Endothelial cell (in vitro differentiated cells): ENCODE data around the gene PNKD. TPM values are rescaled to one million over a fixed set of nuclear protein-coding genes. Genes with fewer than 3 reads are reported as not detected.
"Not testable (repeated sequence)": the region's sequence is repeated elsewhere in the genome, so short reads cannot be mapped to it uniquely, and the experiment has no call there.

Experiments used
- DNase-seq: peaks from one replicate; pipeline ENCODE4 v3.0.0; 2021; ENCODE audit warnings: low spot score
- H3K27ac Mint-ChIP-seq: one replicate; pipeline ENCODE4 v1.8.0; 2021; ENCODE audit warnings: mixed read lengths, inconsistent platforms; ENCODE audit not compliant: unreplicated experiment
- H3K27me3 Mint-ChIP-seq: one replicate; pipeline ENCODE4 v1.8.0; 2021; ENCODE audit warnings: mild to moderate bottlenecking, moderate library complexity, mixed read lengths, inconsistent platforms; ENCODE audit not compliant: unreplicated experiment
- H3K36me3 Mint-ChIP-seq: one replicate; pipeline ENCODE4 v1.8.0; 2021; ENCODE audit warnings: mild to moderate bottlenecking, low read depth, mixed read lengths, inconsistent platforms; ENCODE audit not compliant: unreplicated experiment
- H3K4me1 Mint-ChIP-seq: one replicate; pipeline ENCODE4 v1.8.0; 2021; ENCODE audit warnings: mild to moderate bottlenecking, mixed read lengths, inconsistent platforms; ENCODE audit not compliant: unreplicated experiment
- H3K4me3 Mint-ChIP-seq: one replicate; pipeline ENCODE4 v1.8.0; 2021; ENCODE audit warnings: mild to moderate bottlenecking, mixed read lengths, inconsistent platforms; ENCODE audit not compliant: unreplicated experiment
- H3K9me3 Mint-ChIP-seq: one replicate; pipeline ENCODE4 v1.8.0; 2021; ENCODE audit warnings: mixed read lengths, inconsistent platforms; ENCODE audit not compliant: unreplicated experiment
- total RNA-seq: library from RNA; stranded (reverse); fragmentation: NEBNext Ultra II Directional; extraction: Animal tissue kit (Norgen Biotek cat#: 25700); gene quantifications from one replicate; pipeline ENCODE4 v1.2.1, GENCODE V29; 2021; ENCODE audit not compliant: unreplicated experiment
- TF ChIP-seq, protein P1 (sequence below): fragments of 200-600 bp; sonication (generic); IDR thresholded peaks from one replicate; pipeline ENCODE4 v1.5.0; 2021; ENCODE audit warnings: antibody characterized with exemption; ENCODE audit not compliant: unreplicated experiment

The PNKD gene
- total RNA-seq, 1 donor from 2014 or later, result 31.7 TPM

DNA sequence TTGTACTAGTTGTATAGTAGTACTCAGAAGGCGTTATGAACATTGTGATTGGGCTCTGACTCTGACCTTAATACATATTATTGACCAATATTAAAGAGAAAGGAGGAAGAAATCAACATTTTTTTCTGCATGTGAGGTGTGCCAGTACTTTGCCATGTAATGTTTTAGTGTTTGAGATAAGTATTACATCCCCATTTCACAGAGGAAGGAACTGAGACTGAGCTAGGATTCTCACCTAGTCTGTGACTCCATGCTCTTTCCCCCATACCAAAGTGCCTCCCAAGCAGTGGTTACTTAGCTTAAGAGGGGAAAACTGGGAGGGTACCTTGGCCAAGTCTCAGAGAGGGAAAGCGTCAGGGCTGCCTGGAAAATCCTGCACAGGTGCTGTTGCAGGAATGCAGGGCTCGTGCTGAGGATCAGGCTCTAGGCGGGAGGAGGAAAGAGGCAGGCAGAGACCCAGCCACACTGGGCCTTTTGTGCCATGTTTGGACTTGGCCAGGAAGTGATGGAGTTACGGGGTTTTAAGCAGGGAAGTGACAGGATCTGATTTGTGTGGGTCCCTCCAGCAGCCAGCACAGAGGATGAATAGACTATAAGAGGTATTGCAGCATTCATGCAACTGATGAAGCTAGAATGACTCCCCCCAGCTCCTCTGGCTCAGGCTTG, 1.7 kb downstream of the PNKD start:
- Mint-ChIP-seq H3K9me3 (no peaks in the 10 kb centered on the region), H3K27me3 (peaks cover 17% of the 10 kb centered on the region), H3K4me1 (peaks cover 27% of the 10 kb centered on the region), H3K36me3 (peaks cover 41% of the 10 kb centered on the region), H3K27ac (no peak overlapping the region), H3K4me3 (peak overlapping the region; percentile 90)
- no peak for DNase-seq
- TF ChIP-seq, protein P1, sequence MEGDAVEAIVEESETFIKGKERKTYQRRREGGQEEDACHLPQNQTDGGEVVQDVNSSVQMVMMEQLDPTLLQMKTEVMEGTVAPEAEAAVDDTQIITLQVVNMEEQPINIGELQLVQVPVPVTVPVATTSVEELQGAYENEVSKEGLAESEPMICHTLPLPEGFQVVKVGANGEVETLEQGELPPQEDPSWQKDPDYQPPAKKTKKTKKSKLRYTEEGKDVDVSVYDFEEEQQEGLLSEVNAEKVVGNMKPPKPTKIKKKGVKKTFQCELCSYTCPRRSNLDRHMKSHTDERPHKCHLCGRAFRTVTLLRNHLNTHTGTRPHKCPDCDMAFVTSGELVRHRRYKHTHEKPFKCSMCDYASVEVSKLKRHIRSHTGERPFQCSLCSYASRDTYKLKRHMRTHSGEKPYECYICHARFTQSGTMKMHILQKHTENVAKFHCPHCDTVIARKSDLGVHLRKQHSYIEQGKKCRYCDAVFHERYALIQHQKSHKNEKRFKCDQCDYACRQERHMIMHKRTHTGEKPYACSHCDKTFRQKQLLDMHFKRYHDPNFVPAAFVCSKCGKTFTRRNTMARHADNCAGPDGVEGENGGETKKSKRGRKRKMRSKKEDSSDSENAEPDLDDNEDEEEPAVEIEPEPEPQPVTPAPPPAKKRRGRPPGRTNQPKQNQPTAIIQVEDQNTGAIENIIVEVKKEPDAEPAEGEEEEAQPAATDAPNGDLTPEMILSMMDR, result no peak

DNA sequence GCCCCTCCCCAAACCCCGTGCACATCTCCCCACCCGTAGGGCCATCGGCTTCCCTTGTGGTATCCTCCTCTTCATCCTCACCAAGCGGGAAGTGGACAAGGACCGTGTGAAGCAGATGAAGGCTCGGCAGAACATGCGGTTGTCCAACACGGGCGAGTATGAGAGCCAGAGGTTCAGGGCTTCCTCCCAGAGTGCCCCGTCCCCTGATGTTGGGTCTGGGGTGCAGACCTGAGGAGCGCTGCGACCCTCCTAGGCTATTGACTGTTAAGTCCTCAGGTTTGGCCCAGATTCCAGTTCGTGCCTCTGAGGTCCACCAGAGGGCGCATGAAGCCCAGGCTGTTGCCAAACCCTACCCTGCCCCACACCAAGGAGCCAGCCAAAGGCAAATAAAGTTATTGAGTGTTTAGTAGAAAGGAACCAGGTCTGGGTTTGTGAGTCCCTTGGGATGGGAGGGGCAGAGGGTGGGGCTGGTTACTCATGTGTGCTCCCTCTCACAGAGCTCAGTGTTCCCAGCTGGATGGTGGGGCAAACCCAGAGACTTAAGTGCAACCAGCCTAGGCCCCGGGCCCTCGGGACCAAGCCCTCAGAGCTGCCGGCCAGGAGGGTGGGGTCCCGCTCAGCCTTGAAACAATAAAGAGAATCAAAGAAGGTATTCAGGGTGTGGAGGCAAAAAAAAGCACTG, 2.4 kb downstream of the PNKD start:
- peak; percentile 77 for DNase-seq
- no peaks in the 10 kb centered on the region for H3K9me3 Mint-ChIP-seq
- H3K4me1 Mint-ChIP-seq, result peaks cover 27% of the 10 kb centered on the region
- peaks cover 41% of the 10 kb centered on the region for H3K36me3 Mint-ChIP-seq
- TF ChIP-seq, protein P1, result peak; percentile 76
- H3K4me3 Mint-ChIP-seq, result no peak overlapping the region
- H3K27ac Mint-ChIP-seq, result no peak overlapping the region
- peaks cover 21% of the 10 kb centered on the region for H3K27me3 Mint-ChIP-seq

DNA sequence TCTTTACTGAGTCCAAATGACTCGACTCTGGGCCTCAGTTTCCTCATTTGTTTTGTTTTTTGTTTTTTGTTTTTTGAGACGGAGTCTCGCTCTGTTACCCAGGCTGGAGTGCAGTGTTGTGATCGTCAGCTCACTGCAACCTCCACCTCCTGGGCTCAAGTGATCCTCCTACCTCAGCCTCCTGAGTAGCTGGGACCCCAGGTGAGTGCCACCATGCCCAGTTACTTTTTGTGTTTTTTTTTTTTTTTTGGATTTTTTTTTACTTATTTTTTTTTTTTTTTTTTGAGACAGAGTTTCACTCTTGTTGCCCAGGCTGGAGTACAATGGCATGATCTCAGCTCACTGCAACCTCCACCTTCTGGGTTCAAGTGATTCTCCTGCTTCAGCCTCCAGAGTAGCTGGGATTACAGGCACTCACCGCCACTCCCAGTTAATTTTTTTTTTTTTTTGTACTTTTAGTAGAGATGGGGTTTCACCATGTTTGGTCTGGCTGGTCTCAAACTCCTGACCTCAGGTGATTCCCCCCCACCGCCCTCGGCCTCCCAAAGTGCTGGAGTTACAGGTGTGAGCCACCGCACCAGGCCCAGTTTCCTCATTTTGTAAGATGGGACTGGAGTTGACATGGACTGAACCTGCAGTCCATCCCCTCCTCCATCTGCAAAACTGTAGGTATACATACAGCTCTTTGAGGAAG, 3.0 kb downstream of the PNKD start:
- peaks cover 27% of the 10 kb centered on the region for H3K4me1 Mint-ChIP-seq
- H3K36me3 Mint-ChIP-seq, result peaks cover 45% of the 10 kb centered on the region
- not testable (repeated sequence) for H3K27ac Mint-ChIP-seq

DNA sequence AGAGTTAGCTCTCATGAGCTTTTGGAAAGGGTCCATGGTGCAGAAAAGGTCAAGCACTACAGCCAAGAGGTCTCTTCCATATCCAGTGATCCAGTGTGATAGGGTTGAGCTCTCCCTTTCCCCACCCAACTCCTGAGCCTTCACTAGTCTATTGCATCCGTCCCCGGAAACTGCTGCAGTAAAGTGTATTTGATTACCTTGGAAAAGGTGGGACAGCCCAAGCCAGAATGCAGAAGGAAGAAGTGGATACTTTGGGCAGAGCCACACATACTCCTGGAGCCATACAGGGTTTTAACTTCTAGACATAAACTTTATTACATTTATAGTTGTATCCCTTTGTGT, 3.6 kb downstream of the PNKD start:
- no peak overlapping the region for H3K27ac Mint-ChIP-seq
- H3K36me3 Mint-ChIP-seq, result peaks cover 47% of the 10 kb centered on the region
- TF ChIP-seq, protein P1, result no peak

More for the DNA sequence above, 3.0 kb downstream of the PNKD start:
- not testable (repeated sequence) for H3K9me3 Mint-ChIP-seq, DNase-seq, H3K4me3 Mint-ChIP-seq
- H3K27me3 Mint-ChIP-seq, result peaks cover 21% of the 10 kb centered on the region

DNA sequence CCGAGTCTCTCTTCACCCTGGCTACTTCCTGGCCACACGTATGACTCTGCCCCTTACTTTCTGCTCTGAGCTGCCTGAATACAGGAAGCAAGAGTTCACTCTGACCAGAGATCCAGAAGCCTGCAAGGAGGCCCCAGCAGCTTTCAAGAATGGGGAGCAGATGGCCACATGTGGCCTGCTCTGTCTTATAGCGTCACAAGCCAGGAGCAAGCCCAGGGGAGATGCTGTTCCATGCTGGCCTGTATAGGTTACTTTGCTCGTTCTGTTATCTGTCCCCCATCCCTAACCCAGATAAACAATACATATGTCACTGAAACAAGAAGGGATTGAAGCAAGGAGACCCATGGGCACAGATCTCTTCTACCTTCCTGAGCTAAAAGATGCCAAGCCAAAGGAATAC, 4.3 kb downstream of the PNKD start:
- DNase-seq, result no peak
- H3K27ac Mint-ChIP-seq, result no peak overlapping the region
- no peaks in the 10 kb centered on the region for H3K9me3 Mint-ChIP-seq
- peaks cover 21% of the 10 kb centered on the region for H3K27me3 Mint-ChIP-seq
- TF ChIP-seq, protein P1, result no peak
- H3K4me3 Mint-ChIP-seq, result no peak overlapping the region
- peaks cover 21% of the 10 kb centered on the region for H3K4me1 Mint-ChIP-seq
- H3K36me3 Mint-ChIP-seq, result peaks cover 48% of the 10 kb centered on the region

More for the DNA sequence above, 3.6 kb downstream of the PNKD start:
- Mint-ChIP-seq H3K4me3 (peak overlapping the region; percentile 59), H3K4me1 (peaks cover 27% of the 10 kb centered on the region), H3K9me3 (no peaks in the 10 kb centered on the region), H3K27me3 (peaks cover 21% of the 10 kb centered on the region)
- DNase-seq, result no peak
